Stimulated activated CD4-positive, alpha-beta T cell treated with anti-CD3 and anti-CD28 coated beads, Interleukin-2, amount 100 ng/mL, for 4 hours (primary cell): ENCODE results near the gene NEO1.

ENCODE experiments used
- DNase-seq: peaks from one replicate; pipeline ENCODE4 v3.0.0-alpha.2; 2020; ENCODE audit warnings: low read depth

The NEO1 gene, protein sequence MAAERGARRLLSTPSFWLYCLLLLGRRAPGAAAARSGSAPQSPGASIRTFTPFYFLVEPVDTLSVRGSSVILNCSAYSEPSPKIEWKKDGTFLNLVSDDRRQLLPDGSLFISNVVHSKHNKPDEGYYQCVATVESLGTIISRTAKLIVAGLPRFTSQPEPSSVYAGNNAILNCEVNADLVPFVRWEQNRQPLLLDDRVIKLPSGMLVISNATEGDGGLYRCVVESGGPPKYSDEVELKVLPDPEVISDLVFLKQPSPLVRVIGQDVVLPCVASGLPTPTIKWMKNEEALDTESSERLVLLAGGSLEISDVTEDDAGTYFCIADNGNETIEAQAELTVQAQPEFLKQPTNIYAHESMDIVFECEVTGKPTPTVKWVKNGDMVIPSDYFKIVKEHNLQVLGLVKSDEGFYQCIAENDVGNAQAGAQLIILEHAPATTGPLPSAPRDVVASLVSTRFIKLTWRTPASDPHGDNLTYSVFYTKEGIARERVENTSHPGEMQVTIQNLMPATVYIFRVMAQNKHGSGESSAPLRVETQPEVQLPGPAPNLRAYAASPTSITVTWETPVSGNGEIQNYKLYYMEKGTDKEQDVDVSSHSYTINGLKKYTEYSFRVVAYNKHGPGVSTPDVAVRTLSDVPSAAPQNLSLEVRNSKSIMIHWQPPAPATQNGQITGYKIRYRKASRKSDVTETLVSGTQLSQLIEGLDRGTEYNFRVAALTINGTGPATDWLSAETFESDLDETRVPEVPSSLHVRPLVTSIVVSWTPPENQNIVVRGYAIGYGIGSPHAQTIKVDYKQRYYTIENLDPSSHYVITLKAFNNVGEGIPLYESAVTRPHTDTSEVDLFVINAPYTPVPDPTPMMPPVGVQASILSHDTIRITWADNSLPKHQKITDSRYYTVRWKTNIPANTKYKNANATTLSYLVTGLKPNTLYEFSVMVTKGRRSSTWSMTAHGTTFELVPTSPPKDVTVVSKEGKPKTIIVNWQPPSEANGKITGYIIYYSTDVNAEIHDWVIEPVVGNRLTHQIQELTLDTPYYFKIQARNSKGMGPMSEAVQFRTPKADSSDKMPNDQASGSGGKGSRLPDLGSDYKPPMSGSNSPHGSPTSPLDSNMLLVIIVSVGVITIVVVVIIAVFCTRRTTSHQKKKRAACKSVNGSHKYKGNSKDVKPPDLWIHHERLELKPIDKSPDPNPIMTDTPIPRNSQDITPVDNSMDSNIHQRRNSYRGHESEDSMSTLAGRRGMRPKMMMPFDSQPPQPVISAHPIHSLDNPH (N-terminal part only)

DNA sequence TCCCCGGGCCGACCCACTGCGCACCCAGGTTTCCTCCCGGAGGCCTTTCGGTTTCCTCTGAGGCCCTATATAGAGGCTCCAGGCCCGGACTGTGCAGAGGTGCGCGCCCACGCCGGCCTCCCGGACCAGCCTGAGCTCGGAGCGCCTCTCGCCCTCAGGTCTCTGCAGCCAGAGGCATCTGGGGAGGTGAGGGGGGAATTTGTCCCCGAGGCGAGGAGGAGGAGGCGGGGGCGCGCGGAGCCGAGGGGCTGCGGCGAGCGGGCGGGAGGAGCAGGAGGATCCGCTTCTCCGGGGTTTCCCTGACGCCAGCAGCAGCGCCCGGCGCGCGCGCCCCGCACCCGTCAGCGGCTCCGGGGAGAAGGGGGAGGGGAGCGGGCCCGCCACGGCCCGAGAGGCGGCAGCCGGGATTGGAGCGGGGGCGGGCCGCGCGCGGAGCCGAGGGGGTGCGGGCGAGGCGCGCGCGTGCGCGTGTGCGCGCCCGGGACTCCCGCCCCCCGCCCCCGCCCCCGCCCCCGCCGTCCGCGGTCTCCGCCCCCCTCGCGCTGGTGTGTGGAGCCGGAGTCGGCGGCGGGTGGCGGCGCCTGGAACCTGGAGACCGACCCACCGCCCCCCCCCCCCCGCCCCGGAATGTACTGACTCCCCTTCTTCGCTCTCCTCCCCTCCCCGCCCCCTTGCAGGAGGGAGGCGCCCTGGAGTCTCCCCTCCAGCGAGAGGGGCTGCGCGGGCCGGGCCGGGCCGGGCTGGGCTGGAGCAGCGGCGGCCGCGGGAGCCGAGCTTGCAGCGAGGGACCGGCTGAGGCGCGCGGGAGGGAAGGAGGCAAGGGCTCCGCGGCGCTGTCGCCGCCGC is at the start of gene NEO1:
Gene NEO1, plus strand, starts transcription at position 657 of the 846 bp plus-strand sequence. CDS start 213 bp downstream, outside the sequence.
- peak; percentile 66 for DNase-seq

GRCh38 chr15:73004462-73004861 is 47.8 kb upstream of the NEO1 start:
- DNase-seq = no peak

GRCh38 chr15:73005032-73005431 is 47.2 kb upstream of the NEO1 start:
- DNase-seq = no peak

DNA sequence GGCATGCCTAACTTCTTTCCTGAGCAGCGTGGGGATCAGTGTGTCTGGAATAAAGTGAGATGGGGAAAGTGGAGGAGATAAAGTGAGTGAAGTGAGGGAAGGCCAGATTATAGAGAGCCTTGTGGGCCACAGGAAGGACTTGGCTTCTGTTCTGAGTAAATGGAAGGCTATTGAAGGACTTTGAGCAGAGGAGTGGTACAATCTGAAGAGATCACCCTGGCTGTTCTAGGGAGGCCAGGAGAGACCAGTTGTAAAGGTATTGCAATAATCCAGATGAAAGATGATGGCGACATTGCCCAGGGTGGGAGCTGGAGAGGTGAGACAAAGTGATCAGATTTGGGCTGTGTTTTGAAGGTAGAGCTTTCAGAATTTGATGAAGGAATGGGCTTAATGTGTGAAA is 46.8 kb upstream of the NEO1 start:
- no peak for DNase-seq

GRCh38 chr15:73006523-73006922 is 45.7 kb upstream of the NEO1 start:
- no peak for DNase-seq

DNA sequence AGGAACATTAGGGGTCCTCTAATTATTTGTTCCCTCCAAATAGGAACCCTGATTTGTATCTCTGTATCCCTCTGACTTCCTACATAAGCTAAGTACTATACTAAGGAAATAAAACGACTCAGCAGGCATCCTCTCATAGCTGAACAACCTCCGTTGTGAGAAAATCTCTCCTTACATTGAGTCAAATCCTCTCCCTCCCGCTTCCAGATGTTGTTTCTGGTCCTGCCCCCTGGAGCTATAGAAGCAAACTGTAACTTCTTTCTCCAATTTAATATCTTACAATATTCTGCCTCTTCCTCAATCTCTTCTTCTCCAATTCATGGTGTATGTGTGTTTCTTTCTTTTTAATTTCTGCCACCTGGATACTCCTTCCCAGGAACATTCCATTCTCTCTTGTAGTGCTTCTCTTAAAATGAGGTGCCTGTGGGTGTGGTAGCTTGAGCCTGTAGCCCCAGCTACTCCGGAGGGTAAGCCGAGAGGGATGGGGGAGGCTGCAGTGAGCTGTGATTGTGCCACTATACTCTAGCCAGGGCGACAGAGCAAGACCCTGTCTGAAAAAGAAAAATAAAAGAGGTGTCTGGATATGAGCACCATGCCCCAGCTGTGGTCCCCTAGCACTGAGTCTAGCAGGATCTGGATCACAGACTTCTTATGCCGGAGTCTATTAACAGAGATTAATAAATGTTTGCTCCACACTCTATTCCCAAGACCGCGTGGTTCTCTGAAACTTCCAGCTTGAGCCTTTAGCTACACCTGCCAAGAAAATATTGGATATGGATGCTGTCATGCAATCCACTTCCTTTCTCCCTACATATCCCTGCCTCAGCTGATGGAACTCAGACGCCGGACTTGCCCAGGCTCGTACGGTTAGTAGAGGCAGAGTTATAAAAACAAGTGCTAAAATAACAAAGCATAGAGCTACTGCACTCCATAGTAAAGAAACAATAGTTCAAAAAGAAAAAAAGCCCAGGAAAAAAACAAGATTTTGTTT is 42.9 kb upstream of the NEO1 start:
- DNase-seq = no peak

DNA sequence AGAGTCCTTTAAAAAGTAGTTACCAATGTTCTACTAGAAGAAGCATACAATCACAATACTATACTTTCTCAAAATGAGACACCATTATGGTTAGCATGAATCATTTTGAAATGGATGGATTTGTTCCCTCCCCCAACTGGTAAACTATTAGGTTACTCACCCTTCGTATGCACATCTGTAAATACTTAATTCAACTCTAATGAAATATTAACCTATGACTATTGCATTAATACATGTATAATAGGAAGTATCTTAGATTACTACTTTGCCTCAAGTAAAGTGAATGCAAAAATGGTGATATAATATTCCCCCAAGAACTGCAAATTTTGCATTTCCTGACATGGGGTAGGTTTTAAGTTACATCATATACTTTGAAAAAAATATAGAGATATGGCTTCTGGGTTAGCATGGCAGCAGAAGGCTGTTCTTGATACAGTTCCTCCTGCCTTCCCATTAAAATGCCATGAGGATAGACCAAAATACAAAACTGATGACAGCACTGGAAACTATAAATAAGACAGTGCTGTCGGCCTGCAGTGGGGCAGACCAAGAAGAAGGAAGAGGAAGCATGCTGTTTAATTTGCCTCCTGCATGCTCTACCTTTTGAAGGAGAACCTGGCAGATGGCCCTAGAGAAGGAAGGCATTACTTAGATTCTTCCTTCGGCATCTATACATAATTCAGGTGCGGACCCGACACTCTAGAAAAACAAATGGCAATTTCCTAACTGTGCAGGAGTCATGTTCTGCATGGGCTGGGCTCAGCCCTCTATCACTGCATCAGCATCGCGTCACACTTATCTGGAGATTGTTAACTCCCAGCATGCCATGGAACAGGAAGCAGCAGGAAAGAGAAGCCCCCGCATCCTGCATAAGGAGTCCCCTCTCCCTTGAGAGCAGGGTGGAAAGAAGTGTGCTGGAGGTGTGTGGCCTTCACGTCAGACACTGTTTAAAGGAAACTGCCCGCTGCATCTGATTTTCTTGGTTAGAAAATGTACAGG is 41.8 kb upstream of the NEO1 start:
- no peak for DNase-seq

DNA sequence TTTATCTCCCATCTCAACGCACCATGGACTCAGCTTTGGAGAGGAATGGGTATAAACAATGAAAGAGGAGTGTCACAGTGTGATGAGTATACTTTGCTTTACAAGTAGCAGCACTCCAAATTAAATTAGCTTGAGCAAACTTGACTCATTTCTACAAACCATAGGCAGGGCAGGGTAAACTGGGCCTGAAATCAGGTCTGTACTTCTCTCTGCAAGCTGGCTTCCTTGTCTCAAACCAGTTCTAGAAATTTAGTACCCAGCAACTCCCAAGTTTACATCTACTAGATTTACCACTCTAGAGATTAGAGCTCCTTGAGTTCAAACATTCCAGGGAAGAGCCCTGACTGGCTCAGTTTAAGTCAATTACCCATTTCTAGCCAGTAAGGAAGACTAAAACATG is 37.4 kb upstream of the NEO1 start:
- no peak for DNase-seq

GRCh38 chr15:73015493-73015892 is 36.8 kb upstream of the NEO1 start:
- no peak for DNase-seq

DNA sequence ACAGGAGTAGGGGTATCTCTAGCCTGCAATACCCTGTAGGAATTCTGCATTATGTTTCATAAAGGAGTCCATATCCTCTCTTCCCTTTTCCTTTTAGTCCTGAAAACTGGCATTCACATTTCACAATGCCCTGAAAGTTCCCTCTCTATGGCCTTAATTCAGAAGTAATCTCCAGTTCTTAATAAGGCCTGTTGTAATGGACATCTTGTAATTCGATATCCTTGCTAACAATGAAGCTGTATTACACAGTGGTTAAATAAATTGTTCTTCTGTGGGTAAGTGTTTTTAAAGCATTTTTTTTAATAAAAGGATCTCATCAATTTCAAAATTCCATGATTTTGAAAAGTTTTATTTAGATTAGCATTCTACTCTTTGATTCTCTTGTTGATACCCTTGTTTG is 34.3 kb upstream of the NEO1 start:
- no peak for DNase-seq

DNA sequence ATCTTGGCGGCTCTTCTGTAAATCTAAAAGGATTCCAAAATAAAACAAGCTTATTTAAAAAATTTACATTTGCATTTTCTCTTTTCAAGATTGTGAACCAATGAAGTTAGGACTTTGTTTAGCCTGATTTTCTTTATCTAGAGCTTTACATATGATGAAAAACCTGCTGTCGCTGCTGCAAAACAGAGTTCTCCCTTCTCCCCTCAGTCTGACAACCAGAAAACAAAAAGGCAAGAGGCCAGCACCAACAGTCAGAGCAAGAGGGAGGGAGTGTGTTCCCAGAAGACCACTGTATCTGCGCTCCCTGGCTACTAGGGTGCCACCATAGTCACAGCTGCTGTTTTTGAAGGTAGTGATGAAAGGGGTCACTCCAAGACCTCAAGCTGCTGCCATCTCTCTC is 33.1 kb upstream of the NEO1 start:
- DNase-seq = no peak

- DNase-seq = no peak
Measured at GRCh38 chr15:73019601-73020146, 32.6 kb upstream of the NEO1 start.

- DNase-seq = no peak
Measured at GRCh38 chr15:73021139-73021621, 31.1 kb upstream of the NEO1 start.

GRCh38 chr15:73022161-73022560 is 30.1 kb upstream of the NEO1 start:
- no peak for DNase-seq

DNA sequence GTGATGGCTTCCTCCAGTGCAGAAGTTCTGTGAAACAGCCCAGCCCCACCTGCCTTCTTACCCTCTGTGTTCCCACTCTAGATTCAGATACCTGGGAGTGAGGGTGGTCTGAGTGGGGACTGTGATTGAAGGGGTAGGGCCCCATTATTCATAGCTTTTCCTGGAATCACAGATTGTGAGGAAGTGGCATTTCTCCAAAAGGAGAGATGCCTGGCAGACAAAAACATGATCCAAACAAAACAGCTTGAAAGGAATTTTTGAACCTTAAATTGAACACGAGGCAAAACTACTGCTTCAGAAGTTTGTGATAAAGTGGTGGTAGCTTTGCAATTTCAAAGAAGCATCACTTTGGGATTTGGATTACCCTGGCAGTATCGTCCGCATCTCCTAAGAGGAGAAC is 29.2 kb upstream of the NEO1 start:
- no peak for DNase-seq

GRCh38 chr15:73024168-73024567 is 28.1 kb upstream of the NEO1 start:
- DNase-seq = no peak

GRCh38 chr15:73026511-73027054 is 25.7 kb upstream of the NEO1 start:
- DNase-seq = no peak

DNA sequence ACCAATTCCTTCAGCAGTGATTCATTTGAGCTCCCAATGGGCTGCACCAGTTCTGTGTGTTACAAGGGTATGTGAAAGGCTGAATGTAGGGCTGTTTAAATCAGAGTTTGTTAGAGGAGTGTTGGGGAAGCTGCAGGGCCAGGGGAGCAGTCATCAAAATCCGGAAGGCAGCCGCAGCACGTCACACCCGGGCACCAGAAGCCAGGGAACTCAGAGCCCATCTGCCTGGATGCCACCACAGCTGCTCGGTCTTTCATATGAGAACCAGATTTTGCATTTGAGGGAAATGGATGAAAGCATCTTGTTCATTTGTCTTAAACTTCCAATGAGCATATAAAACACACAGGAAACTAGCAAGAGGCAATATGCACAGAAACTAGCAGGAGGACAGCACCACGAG is 24.2 kb upstream of the NEO1 start:
- no peak for DNase-seq
